Measurements from ENCODE around the gene LYSMD1. TPM values are rescaled to one million over a fixed set of nuclear protein-coding genes. Genes with fewer than 3 reads are reported as not detected.

Gene LYSMD1
- total and polyA plus RNA-seq, 2 of the 8 experiments (the other 6 are each of a cell fraction or from before 2014, with no cell fraction given), result 2.4 to 6.0 TPM

DNA sequence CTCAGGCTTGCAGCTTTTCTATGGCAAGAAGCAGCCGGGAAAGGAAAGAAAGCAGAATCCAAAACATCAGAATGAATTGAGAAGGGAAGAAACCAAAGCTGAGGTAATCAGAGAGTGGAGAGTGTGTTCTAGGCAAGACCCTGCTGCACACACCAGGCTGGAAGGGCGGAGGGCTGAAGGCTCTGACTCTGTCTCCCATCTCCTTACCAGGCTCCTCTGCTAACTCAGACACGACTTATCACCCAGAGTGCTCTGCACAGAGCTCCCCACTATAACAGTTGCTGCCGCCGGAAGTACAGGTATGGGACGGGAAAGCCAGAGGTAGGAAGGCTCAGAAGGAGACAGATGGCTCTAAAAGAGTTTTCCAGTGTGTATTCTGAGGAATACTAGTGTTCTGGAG is 1.4 kb upstream of the LYSMD1 start (continued):
- TF ChIP-seq NRF1 (IDR thresholded peaks at IDR 0.05; ENCODE audit: low read depth, low read length), result no peak
